Hippocampal formation (tissue), 2 donors: ENCODE results near the gene CASP5.
"Not testable (repeated sequence)": the region's sequence is repeated elsewhere in the genome, so short reads cannot be mapped to it uniquely, and the experiment has no call there.

ENCODE experiments used
- DNase-seq, 2 donors: peaks; one replicate each; lab custom pipeline; 2025; lab: John Stamatoyannopoulos, UW

The CASP5 gene

GRCh38 chr11:105033781-105034180 is 10.8 kb upstream of the CASP5 start:
- no peak for DNase-seq

- DNase-seq = no peak
These were observed 10.4 kb upstream of the CASP5 start for GRCh38 chr11:105033343-105033742.

- DNase-seq = no peak
These were observed 9.5 kb upstream of the CASP5 start for GRCh38 chr11:105032495-105032894.

GRCh38 chr11:105027678-105028077 is 4.7 kb upstream of the CASP5 start:
- DNase-seq = no peak

- DNase-seq = no peak
These were observed 1.4 kb upstream of the CASP5 start for GRCh38 chr11:105024394-105024793.

GRCh38 chr11:105022527-105022926 is 441 bp downstream of the CASP5 start:
- no peak for DNase-seq

GRCh38 chr11:105007463-105007862 is 15.5 kb downstream of the CASP5 start:
- DNase-seq = no peak

GRCh38 chr11:105005451-105005845 is 17.5 kb downstream of the CASP5 start:
- DNase-seq = no peak

- no peak for DNase-seq
These were observed 18.9 kb downstream of the CASP5 start for GRCh38 chr11:105004021-105004420.

- DNase-seq = no peak
These were observed 19.8 kb downstream of the CASP5 start for GRCh38 chr11:105003151-105003550.

GRCh38 chr11:105000797-105001196 is 22.2 kb downstream of the CASP5 start:
- DNase-seq = peak in 1 of 2 donors; percentile 1

GRCh38 chr11:105000167-105000566 is 22.8 kb downstream of the CASP5 start:
- no peak for DNase-seq

- DNase-seq = no peak
These were observed 23.2 kb downstream of the CASP5 start for GRCh38 chr11:104999721-105000120.

- DNase-seq = no peak
These were observed 25.7 kb downstream of the CASP5 start for GRCh38 chr11:104997288-104997687.

GRCh38 chr11:104995001-104995408 is 28.0 kb downstream of the CASP5 start:
- DNase-seq = no peak

GRCh38 chr11:104992781-104993180 is 30.2 kb downstream of the CASP5 start:
- DNase-seq = no peak

GRCh38 chr11:104991994-104992393 is 31.0 kb downstream of the CASP5 start:
- no peak for DNase-seq

- DNase-seq = no peak
These were observed 38.2 kb downstream of the CASP5 start for GRCh38 chr11:104984808-104985207.

- no peak for DNase-seq
These were observed 43.1 kb downstream of the CASP5 start for GRCh38 chr11:104979839-104980238.

GRCh38 chr11:104973616-104974015 is 49.4 kb downstream of the CASP5 start:
- no peak for DNase-seq

- not testable (repeated sequence) for DNase-seq
These were observed 50.0 kb downstream of the CASP5 start for GRCh38 chr11:104972924-104973323.

- no peak for DNase-seq
These were observed 52.2 kb downstream of the CASP5 start for GRCh38 chr11:104970756-104971155.

- DNase-seq = no peak
These were observed 53.9 kb downstream of the CASP5 start for GRCh38 chr11:104968856-104969776.

- DNase-seq = no peak
These were observed 54.6 kb downstream of the CASP5 start, which contains the start of gene CASP4 for GRCh38 chr11:104968355-104968855. Gene CASP4, minus strand, starts transcription at chr11:104968574. Its CDS starts 49 bp downstream, at chr11:104968525.
